Stimulated activated CD8-positive, alpha-beta memory T cell treated with anti-CD3 and anti-CD28 coated beads, Interleukin-7, amount 100 ng/mL, for 48 hours (primary cell): ENCODE results near the gene SPATA3.
"Not testable (repeated sequence)": the region's sequence is repeated elsewhere in the genome, so short reads cannot be mapped to it uniquely, and the experiment has no call there.

ENCODE experiments used
- DNase-seq, 2 donors: peaks; one replicate each; pipeline ENCODE4 v3.0.0-alpha.2; 2020; ENCODE audit warnings: low read depth in 1 of 2; ENCODE audit errors: extremely low read depth in 1 of 2

SPATA3 gene

GRCh38 chr2:231018184-231018583 is 22.3 kb downstream of the SPATA3 start:
- no peak for DNase-seq

- not testable (repeated sequence) for DNase-seq
Observed at GRCh38 chr2:231025059-231025458, 29.1 kb downstream of the SPATA3 start.

- no peak for DNase-seq
Observed at GRCh38 chr2:231028889-231029288, 33.0 kb downstream of the SPATA3 start.

- no peak for DNase-seq
Observed at GRCh38 chr2:231029563-231029962, 33.6 kb downstream of the SPATA3 start.

GRCh38 chr2:231030725-231031124 is 34.8 kb downstream of the SPATA3 start:
- DNase-seq = no peak

- no peak for DNase-seq
Observed at GRCh38 chr2:231032575-231033140, 36.7 kb downstream of the SPATA3 start.

GRCh38 chr2:231033147-231034132 is 37.5 kb downstream of the SPATA3 start:
- DNase-seq = no peak

- DNase-seq = no peak
Observed at GRCh38 chr2:231034291-231034882, 38.5 kb downstream of the SPATA3 start.

- no peak for DNase-seq
Observed at GRCh38 chr2:231036131-231036530, 40.2 kb downstream of the SPATA3 start.

GRCh38 chr2:231036578-231037106 is 40.7 kb downstream of the SPATA3 start:
- DNase-seq = no peak

- no peak for DNase-seq
Observed at GRCh38 chr2:231037202-231037730, 41.3 kb downstream of the SPATA3 start, which contains the start of gene C2orf72. Gene C2orf72, plus strand, starts transcription at chr2:231037523. Its CDS starts 43 bp downstream, at chr2:231037566.

GRCh38 chr2:231037731-231038482 is 42.0 kb downstream of the SPATA3 start:
- DNase-seq = no peak

- no peak for DNase-seq
Observed at GRCh38 chr2:231038483-231039293, 42.8 kb downstream of the SPATA3 start.

GRCh38 chr2:231039294-231039664 is 43.4 kb downstream of the SPATA3 start:
- no peak for DNase-seq

GRCh38 chr2:231039821-231040364 is 44.0 kb downstream of the SPATA3 start:
- no peak for DNase-seq

GRCh38 chr2:231041061-231041689 is 45.3 kb downstream of the SPATA3 start:
- no peak for DNase-seq

GRCh38 chr2:231043796-231044195 is 47.9 kb downstream of the SPATA3 start:
- no peak for DNase-seq

- no peak for DNase-seq
Observed at GRCh38 chr2:231046916-231047273, 51.0 kb downstream of the SPATA3 start.
